GM23338 (cell line): ENCODE measurements around the gene HHIPL1. TPM values are rescaled to one million over a fixed set of nuclear protein-coding genes. Genes with fewer than 3 reads are reported as not detected.

Source experiments
- ATAC-seq: fragments of 200-7000 bp; cut with Tn5 transposase; 3 replicates; pipeline ENCODE4 v1.9.1; 2020
- DNase-seq: peaks from one replicate; pipeline ENCODE4 v3.0.0-alpha.2; 2015; ENCODE audit warnings: low spot score
- H2AFZ ChIP-seq: fragments of 200-600 bp; sonication (generic); 2 replicates; pipeline ENCODE4 v1.8.0; 2016; ENCODE audit warnings: antibody characterized with exemption, mild to moderate bottlenecking, moderate library complexity
- H3F3A ChIP-seq: fragments of 200-600 bp; sonication (generic); replicated peaks from 2 replicates; pipeline ENCODE4 v1.8.0; 2017; ENCODE audit warnings: antibody characterized with exemption, mixed run types, low read depth
- H3K27ac ChIP-seq: fragments of 200-600 bp; sonication (generic); 2 replicates; pipeline ENCODE4 v1.6.1; 2016; ENCODE audit warnings: low read depth
- H3K27me3 ChIP-seq: fragments of 200-600 bp; sonication (generic); 2 replicates; pipeline ENCODE4 v1.8.0; 2016; ENCODE audit warnings: mild to moderate bottlenecking, mixed run types, moderate library complexity; ENCODE audit not compliant: insufficient read depth
- H3K36me3 ChIP-seq: fragments of 200-600 bp; sonication (generic); 2 replicates; pipeline ENCODE4 v1.8.0; 2016; ENCODE audit warnings: mild to moderate bottlenecking; ENCODE audit not compliant: insufficient read depth
- H3K4me1 ChIP-seq: fragments of 200-600 bp; sonication (generic); 2 replicates; pipeline ENCODE4 v1.8.0; 2016; ENCODE audit warnings: mild to moderate bottlenecking, moderate library complexity; ENCODE audit not compliant: insufficient read depth
- H3K4me2 ChIP-seq: fragments of 200-600 bp; sonication (generic); 2 replicates; pipeline ENCODE4 v1.7.1; 2017; ENCODE audit warnings: mixed run types
- H3K4me3 ChIP-seq: fragments of 200-600 bp; sonication (generic); 2 replicates; pipeline ENCODE4 v1.6.1; 2016; ENCODE audit warnings: mixed run types
- H3K79me2 ChIP-seq: fragments of 200-600 bp; sonication (generic); replicated peaks from 2 replicates; pipeline ENCODE4 v1.8.0; 2017; ENCODE audit warnings: mild to moderate bottlenecking; ENCODE audit not compliant: insufficient read depth
- H3K9me2 ChIP-seq: fragments of 200-600 bp; sonication (generic); 2 replicates; pipeline ENCODE4 v1.8.0; 2017; ENCODE audit not compliant: insufficient read depth
- H4K20me1 ChIP-seq: fragments of 200-600 bp; sonication (generic); replicated peaks from 2 replicates; pipeline ENCODE4 v1.8.0; 2017; ENCODE audit warnings: mild to moderate bottlenecking; ENCODE audit not compliant: insufficient read depth
- H3K27ac Mint-ChIP-seq: 2 replicates; pipeline ENCODE4 v1.8.0; 2020; ENCODE audit warnings: inconsistent platforms, mild to moderate bottlenecking, moderate library complexity, mixed read lengths
- H3K27me3 Mint-ChIP-seq: 3 replicates; pipeline ENCODE4 v1.8.0; 2022; ENCODE audit warnings: low read depth, mild to moderate bottlenecking, moderate library complexity, mixed read lengths, inconsistent platforms; ENCODE audit not compliant: insufficient read depth, poor library complexity
- H3K36me3 Mint-ChIP-seq: 3 replicates; pipeline ENCODE4 v1.8.0; 2021; ENCODE audit warnings: low read depth, mild to moderate bottlenecking, inconsistent platforms, moderate library complexity, mixed read lengths
- H3K4me1 Mint-ChIP-seq: 3 replicates; pipeline ENCODE4 v1.8.0; 2020; ENCODE audit warnings: mild to moderate bottlenecking, inconsistent platforms, mixed read lengths
- H3K4me3 Mint-ChIP-seq: 3 replicates; pipeline ENCODE4 v1.8.0; 2021; ENCODE audit warnings: moderate library complexity, mild to moderate bottlenecking, inconsistent platforms, mixed read lengths
- H3K9me3 Mint-ChIP-seq: 3 replicates; pipeline ENCODE4 v1.8.0; 2020; ENCODE audit warnings: moderate library complexity, mild to moderate bottlenecking, inconsistent platforms, mixed read lengths
- CREB1 ChIP-seq: fragments of 250-450 bp; sonication (Bioruptor Pico); IDR thresholded peaks from 2 replicates; pipeline ENCODE4 v1.5.0; 2020; ENCODE audit warnings: low read depth, mild to moderate bottlenecking, moderate library complexity
- CTCF ChIP-seq, 2 experiments: fragments of 200-600 bp in 1 of 2; sonication (generic) in 1 of 2; conservative IDR thresholded peaks; 2 replicates each; pipeline versions ENCODE4 v1.5.1 to v1.6.1; 2016 to 2017; ENCODE audit warnings: antibody characterized with exemption in 2 of 2, low read depth in 2 of 2, mild to moderate bottlenecking in 2 of 2, moderate library complexity in 1 of 2
- EZH2 ChIP-seq: fragments of 200-600 bp; sonication (generic); IDR thresholded peaks from one replicate; pipeline ENCODE4 v1.8.0; 2017; ENCODE audit warnings: antibody characterized with exemption, mild to moderate bottlenecking, low read depth; ENCODE audit not compliant: unreplicated experiment
- EZH2phosphoT487 ChIP-seq: fragments of 200-600 bp; sonication (generic); IDR thresholded peaks from one replicate; pipeline ENCODE4 v1.8.1; 2018; ENCODE audit warnings: antibody characterized with exemption; ENCODE audit not compliant: unreplicated experiment
- JUNB ChIP-seq: IDR thresholded peaks from one replicate; pipeline ENCODE4 v1.6.1; 2016; ENCODE audit warnings: antibody characterized with exemption; ENCODE audit not compliant: unreplicated experiment
- NANOG ChIP-seq: IDR thresholded peaks from 2 replicates; pipeline ENCODE4 v1.6.1; 2016; ENCODE audit warnings: antibody characterized with exemption, borderline replicate concordance
- POLR2AphosphoS5 ChIP-seq: IDR thresholded peaks from 2 replicates; pipeline ENCODE4 v1.6.1; 2016; ENCODE audit warnings: antibody characterized with exemption, low read depth
- REST ChIP-seq: IDR thresholded peaks from one replicate; pipeline ENCODE4 v1.6.1; 2018; ENCODE audit warnings: antibody characterized with exemption; ENCODE audit not compliant: unreplicated experiment
- STAT1 ChIP-seq: IDR thresholded peaks from one replicate; pipeline ENCODE4 v1.6.1; 2016; ENCODE audit warnings: antibody characterized with exemption; ENCODE audit not compliant: unreplicated experiment
- ZNF114 ChIP-seq: fragments of 250-450 bp; sonication (Bioruptor Pico); IDR thresholded peaks from 2 replicates; pipeline ENCODE4 v1.5.0; 2020; ENCODE audit warnings: mild to moderate bottlenecking, moderate library complexity
- ZNF331 ChIP-seq: fragments of 250-450 bp; sonication (Bioruptor Pico); IDR thresholded peaks from 2 replicates; pipeline ENCODE4 v1.5.0; 2020; ENCODE audit warnings: low read depth, mild to moderate bottlenecking, moderate library complexity
- ZNF462 ChIP-seq: fragments of 250-450 bp; sonication (Bioruptor Pico); IDR thresholded peaks from 2 replicates; pipeline ENCODE4 v1.5.0; 2020; ENCODE audit warnings: mild to moderate bottlenecking, moderate library complexity
- polyA plus RNA-seq: library from polyadenylated mRNA; unstranded; fragments of >200 nt; fragmentation: Nextera tagmentation; extraction: Ambion mirVana; gene quantifications from 2 replicates; pipeline ENCODE4 v1.2.1, GENCODE V29; 2016
- total RNA-seq: library from RNA; depleted of rRNA; stranded (reverse); fragments of >200 nt; shearing (Covaris generic); gene quantifications from 2 replicates; pipeline ENCODE4 v1.2.3, GENCODE V29; 2014
- TF ChIP-seq, protein P1 (sequence below): IDR thresholded peaks from 2 replicates; pipeline ENCODE4 v1.6.1; 2016; ENCODE audit warnings: antibody characterized with exemption

HHIPL1 gene
- total and polyA plus RNA-seq, 2 experiments from 2014 or later: 1.9 to 2.0 TPM

DNA sequence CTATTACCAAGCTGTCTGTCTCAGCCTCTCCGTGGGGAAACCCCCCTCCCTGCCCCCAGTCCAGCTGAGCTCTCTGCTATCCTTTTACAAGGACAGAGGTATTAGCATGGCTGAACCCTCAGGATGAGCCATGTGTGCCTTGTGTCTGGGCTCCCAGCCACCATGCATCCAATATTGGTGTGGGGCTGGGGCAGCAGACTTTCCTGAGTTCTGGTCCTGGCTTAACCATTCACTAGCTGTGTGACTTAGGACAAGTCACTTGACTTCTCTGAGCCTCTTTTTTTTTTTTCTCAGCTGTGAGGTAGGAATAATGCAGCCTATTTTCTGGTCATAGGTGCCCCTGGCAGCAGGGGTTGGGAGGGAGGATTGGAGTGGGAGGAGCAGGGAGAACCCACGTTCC is 22.1 kb downstream of the HHIPL1 start:
- no peak overlapping the region; the same call in 1 of the 2 replicates for H3K27ac Mint-ChIP-seq
- H3K36me3 Mint-ChIP-seq: peaks cover 7% of the 10 kb centered on the region; the same call in 1 of the 3 replicates

More for the DNA sequence above, 22.1 kb downstream of the HHIPL1 start:
- Histone ChIP-seq H3K36me3 (no peaks in the 10 kb centered on the region), H3K27me3 (no peaks in the 10 kb centered on the region), H3K4me2 (no peak overlapping the region), H4K20me1 (no peaks in the 10 kb centered on the region), H3K4me1 (peaks cover 38% of the 10 kb centered on the region), H3F3A (peaks cover 6% of the 10 kb centered on the region; the same call in 1 of the 2 replicates), H3K4me3 (no peak overlapping the region), H3K9me2 (no peaks in the 10 kb centered on the region), H2AFZ (no peak overlapping the region), H3K79me2 (no peaks in the 10 kb centered on the region), H3K27ac (no peak overlapping the region)
- no peak for ATAC-seq
- no peak for DNase-seq
- H3K9me3 Mint-ChIP-seq: no peaks in the 10 kb centered on the region
- TF ChIP-seq, protein P1, sequence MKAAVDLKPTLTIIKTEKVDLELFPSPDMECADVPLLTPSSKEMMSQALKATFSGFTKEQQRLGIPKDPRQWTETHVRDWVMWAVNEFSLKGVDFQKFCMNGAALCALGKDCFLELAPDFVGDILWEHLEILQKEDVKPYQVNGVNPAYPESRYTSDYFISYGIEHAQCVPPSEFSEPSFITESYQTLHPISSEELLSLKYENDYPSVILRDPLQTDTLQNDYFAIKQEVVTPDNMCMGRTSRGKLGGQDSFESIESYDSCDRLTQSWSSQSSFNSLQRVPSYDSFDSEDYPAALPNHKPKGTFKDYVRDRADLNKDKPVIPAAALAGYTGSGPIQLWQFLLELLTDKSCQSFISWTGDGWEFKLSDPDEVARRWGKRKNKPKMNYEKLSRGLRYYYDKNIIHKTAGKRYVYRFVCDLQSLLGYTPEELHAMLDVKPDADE: no peak
- TF ChIP-seq ZNF331 (CRISPR knock-in tag) (no peak), CREB1 (no peak), ZNF114 (no peak), STAT1 (no peak), EZH2 (no peak), ZNF462 (no peak), POLR2AphosphoS5 (no peak), EZH2phosphoT487 (no peak), CTCF (conservative IDR thresholded peaks at IDR 0.05; ENCODE audit: low read depth in 2 of 2) (no peak), REST (no peak), NANOG (no peak), JUNB (no peak)
- H3K27me3 Mint-ChIP-seq: peaks cover 20% of the 10 kb centered on the region
- peaks cover 56% of the 10 kb centered on the region for H3K4me1 Mint-ChIP-seq
- H3K4me3 Mint-ChIP-seq: no peak overlapping the region; the same call in 2 of the 3 replicates
